ENCODE measurements around the gene CTAG1A.
"Not testable (repeated sequence)": the region's sequence is repeated elsewhere in the genome, so short reads cannot be mapped to it uniquely, and the experiment has no call there.

Gene CTAG1A

DNA sequence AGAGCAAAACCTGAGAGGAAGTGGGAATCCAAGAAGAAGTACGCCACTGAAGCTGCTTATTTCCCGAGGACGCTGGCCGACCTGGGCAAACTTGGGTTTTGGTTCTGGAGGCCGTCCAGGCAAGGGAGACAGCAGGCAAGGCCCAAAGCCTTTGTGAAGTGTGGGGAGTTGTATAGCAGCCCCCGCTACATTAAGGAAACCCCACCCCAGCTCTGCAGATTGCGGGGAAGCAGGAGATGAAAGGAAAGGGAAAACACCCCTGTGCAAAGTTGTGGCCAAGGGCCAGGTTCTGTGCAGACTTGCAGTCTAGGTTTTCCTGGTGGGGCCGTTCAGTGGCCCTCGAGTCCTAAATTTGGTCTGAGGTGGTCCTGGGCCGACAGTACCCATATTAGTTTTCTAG is 11.9 kb upstream of the CTAG1A start:
- DNase-seq (ENCODE audit: low read depth), result not testable (repeated sequence)

DNA sequence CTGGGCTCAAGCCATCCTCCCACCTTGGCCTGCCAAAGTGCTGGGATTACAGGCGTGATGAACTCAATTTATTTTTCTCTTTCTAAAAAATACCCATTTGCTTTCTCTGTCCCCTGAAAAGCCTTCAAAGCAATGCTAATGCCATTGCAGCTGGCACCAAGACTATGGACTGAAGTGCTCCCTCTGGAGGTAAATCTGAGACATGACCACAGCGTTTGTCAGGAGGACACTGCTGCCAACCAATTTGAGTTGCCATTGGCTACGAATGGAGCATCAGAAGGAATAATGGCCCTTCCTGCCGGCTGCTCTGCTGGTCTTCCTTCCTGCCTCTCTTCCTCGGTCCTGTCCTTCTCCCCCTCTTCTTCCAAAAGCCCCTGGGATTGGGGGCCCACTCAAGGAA is 9.9 kb upstream of the CTAG1A start:
- not testable (repeated sequence) for DNase-seq (ENCODE audit: low read depth)

GRCh38 chrX:154582994-154583393 is 1.9 kb upstream of the CTAG1A start:
- DNase-seq (ENCODE audit: low read depth), result not testable (repeated sequence)

DNA sequence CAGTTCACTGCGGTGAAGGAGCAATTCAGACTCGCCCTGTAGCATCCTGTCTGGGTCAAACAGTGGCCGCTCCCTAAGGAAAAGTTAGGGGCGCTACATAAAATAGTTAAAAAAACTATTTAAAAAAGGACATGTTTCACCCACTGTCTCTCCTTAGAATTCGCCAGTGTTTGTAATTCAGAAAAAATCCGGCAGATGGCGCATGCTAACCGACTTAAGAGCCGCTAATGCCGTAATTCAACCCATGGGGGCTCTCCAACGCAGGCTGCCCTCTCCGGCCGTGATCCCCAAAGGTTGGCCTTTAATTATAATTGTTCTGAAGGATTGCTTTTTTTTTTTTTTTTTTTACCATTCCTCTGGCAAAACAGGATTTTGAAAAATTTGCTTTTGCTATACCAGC is 5.5 kb downstream of the CTAG1A start:
- DNase-seq (ENCODE audit: low read depth), result not testable (repeated sequence)

- DNase-seq (ENCODE audit: low read depth), result no peak
Observed at GRCh38 chrX:154592505-154592904, 7.6 kb downstream of the CTAG1A start.

DNA sequence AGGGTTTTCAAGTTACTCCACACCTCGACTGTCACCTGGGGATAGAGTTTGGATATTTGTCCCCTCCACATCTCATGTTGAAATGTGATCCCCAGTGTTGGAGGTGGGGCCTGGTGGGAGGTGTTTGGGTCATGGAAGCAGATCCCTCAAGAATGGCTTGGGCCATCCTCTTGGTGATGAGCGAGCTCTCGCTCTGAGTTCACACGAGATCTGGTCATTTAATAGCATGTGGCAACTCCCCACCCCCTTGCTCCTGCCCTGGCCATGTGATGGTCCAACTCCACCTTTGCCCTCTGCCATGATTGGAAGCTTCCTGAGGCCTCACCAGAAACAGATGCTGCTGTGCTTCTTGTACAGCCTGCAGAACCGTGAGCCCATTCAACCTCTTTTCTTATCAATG is 8.3 kb downstream of the CTAG1A start:
- DNase-seq (ENCODE audit: low read depth), result no peak

DNA sequence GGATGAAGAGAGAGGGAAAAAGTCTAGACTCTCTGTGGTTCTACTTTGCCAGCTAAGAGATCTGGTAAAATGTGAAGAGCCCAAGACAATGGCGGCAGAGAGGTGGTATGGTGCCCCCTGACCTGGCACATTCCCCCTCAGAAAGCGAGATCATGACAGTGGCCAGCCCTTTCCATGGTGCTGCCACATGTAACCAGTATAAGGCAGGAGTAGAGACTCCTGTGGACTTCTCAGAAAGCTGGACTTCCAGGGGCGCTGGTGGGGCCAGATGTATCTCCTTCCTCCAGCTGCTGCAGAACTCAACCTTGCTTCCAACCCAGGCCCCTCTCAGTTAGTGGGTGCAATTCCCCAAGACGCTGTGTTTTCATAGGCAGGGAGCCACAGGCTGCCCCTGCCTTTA is 9.6 kb downstream of the CTAG1A start:
- no peak for DNase-seq (ENCODE audit: low read depth)

- DNase-seq (ENCODE audit: low read depth), result no peak
Observed at GRCh38 chrX:154595559-154596249, 10.8 kb downstream of the CTAG1A start.

GRCh38 chrX:154596290-154596929 is 11.5 kb downstream of the CTAG1A start:
- DNase-seq (ENCODE audit: low read depth), result no peak

GRCh38 chrX:154597221-154597620 is 12.3 kb downstream of the CTAG1A start:
- DNase-seq (ENCODE audit: low read depth), result no peak

DNA sequence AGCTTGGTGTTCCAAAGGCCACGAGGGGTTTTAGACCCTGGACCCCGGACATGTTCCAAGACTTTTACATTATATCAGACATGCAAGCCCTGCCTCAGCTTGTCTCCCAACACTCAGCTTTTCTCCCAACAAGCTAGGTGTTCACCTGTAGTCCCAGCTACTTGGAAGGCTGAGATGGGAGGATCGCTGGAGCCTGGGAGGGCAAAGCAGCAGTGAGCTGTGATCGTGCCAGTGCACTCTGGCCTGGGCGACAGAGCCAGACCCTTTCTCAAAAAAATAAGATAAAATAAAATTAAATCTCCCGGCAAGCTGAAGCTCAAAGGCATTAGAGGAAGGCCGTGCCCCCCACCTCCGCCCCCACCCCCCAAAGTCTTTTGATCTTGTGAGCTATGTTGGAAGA is 13.7 kb downstream of the CTAG1A start:
- DNase-seq (ENCODE audit: low read depth), result no peak

DNA sequence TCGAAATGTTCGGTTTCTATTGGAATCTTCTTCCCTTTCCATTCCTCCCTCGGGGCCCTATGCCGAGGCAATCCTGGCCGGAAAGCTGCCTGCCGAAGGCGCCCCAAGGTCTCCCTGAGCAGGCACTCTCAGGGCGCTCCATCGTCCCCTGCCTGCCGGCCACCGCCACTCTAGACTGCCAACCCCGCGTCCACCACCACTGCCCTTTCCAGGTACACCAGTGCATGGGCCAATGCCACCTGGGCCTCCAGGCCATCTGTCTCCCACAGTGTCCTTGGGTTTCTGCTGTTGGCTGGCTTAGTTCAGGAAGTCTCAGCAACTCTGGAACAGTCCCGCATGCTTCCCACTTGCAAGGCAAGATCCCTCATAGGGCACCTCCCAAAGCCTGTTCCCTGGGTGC is 14.6 kb downstream of the CTAG1A start:
- no peak for DNase-seq (ENCODE audit: low read depth)

GRCh38 chrX:154600759-154601374 is 15.9 kb downstream of the CTAG1A start:
- DNase-seq (ENCODE audit: low read depth), result no peak

GRCh38 chrX:154602226-154602625 is 17.3 kb downstream of the CTAG1A start:
- DNase-seq (ENCODE audit: low read depth), result no peak

- no peak for DNase-seq (ENCODE audit: low read depth)
Observed at GRCh38 chrX:154602766-154603437, 18.0 kb downstream of the CTAG1A start.

DNA sequence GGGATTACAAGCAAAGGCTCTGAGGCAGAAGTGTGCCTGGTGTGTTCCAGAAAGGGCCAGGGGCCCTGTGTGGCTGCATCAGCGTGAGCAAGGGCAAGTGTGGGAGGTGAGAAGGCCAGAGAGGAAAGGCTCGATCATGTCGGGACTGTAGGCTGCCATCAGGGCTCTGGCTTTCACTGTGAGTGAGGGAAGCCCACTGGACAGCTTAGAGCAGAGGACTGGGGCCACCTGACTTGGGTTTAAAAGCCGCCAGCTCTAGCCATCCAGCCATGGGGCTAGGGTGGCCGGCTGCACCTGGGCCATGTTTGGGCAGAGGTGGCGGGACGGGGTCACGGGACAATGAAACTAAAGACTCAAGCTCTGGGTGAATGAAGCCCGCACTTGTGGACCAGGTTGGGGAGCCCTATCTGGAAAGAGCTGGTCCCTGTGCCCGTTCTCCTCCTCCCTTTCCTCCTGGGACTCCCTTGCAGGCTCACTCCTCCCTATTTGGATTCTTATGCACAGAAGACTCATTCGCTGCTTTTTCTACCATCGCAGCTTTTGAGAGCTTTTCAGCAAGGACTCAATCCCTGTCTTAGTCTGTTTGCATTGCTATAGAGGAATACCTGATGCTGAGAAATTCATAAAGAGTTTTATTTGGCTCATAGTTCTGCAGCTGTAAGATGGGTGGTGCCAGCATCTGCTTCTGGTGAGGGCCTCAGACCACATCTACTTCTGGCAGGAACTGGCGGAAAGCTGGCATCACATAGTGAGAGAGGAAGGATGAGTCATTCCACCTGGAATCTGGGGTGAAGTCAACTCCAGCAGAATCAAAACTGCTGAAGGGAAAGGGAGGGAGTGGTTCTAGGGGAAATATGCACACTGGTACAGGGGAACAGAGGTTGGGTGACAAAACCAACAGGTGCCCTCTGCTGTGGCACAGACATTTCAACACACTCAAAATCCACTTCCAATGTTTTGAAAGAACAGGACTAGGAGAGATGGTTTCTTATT is 18.8 kb downstream of the CTAG1A start:
- no peak for DNase-seq (ENCODE audit: low read depth)

DNA sequence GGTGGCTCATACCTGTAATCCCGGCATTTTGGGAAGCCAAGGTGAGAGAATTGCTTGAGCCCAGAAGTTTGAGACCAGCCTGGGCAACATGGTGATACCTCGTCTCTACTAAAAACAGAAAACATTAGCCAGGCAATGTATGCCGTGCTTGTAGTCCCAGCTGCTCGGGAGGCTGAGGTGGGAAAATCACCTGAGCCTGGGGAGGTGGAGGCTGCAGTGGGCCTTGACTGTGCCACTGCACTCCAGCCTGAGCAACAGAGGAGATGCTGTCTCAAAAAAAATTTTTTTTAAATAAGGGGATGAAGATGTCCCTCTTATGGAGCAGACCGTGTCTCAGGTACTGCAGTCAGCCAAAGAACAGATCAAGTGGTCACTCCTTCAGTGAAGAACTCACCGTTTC is 20.6 kb downstream of the CTAG1A start:
- DNase-seq (ENCODE audit: low read depth), result no peak

DNA sequence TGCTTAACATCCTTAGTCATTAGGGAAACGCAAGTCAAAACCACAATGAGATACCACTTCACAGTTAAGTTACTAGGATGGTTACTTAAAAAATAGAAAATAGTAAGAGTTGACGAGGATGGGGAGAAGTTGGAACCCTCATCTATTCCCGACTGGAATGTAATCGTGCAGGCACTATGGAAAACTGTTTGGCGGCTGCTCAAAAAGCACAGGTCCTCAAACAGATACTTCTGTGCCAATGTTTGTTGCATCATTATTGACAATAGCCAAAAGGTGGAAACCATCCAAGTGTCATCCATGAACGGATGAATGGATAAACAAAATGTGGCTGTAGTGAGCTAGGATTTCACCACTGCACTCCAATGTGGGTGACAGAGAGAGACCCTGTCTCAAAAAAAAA is 22.4 kb downstream of the CTAG1A start:
- no peak for DNase-seq (ENCODE audit: low read depth)

GRCh38 chrX:154607976-154608375 is 23.0 kb downstream of the CTAG1A start:
- not testable (repeated sequence) for DNase-seq (ENCODE audit: low read depth)

- DNase-seq (ENCODE audit: low read depth), result not testable (repeated sequence)
Observed at GRCh38 chrX:154608823-154609222, 23.9 kb downstream of the CTAG1A start.

DNA sequence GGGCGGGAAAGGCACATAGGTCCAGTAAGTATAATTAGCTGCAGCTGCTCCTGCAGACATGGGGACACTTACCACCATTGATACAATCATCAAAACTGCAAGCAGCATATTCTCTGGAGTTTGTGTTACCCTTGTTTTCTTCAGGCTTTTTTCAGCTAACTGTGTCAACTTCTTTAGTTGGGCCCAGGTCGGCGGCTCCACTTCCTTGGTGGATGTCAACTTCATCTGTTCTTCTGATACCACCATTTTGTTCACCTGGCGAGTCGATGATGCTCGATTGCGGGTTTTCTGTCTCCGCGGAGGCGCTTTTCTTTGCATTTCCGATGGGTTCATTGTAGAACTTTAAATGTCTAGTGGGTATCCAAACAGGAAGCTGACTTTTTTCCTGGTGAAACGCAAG is 26.2 kb downstream of the CTAG1A start:
- DNase-seq (ENCODE audit: low read depth), result not testable (repeated sequence)

- not testable (repeated sequence) for DNase-seq (ENCODE audit: low read depth)
Observed at GRCh38 chrX:154613586-154613985, 28.7 kb downstream of the CTAG1A start.
